ENCODE results near the gene WNT9B. TPM values are rescaled to one million over a fixed set of nuclear protein-coding genes. Genes with fewer than 3 reads are reported as not detected.
A peak's percentile ranks its signal among the peaks of the same experiment; 100 is the strongest.

WNT9B gene
- total and polyA plus RNA-seq, 2 of the 13 experiments (the other 11 are each of a cell fraction or from before 2014, with no cell fraction given), result not detected

- no peak for TF ChIP-seq ZNF256 (CRISPR knock-in tag; conservative IDR thresholded peaks at IDR 0.05)
- TF ChIP-seq BATF2 (CRISPR knock-in tag; IDR thresholded peaks at IDR 0.05), result no peak
- TF ChIP-seq KDM5B (CRISPR knock-in tag; IDR thresholded peaks at IDR 0.05; ENCODE audit: borderline replicate concordance), result 0 out of 2 replicates have a peak, but pooled peaks have one; percentile 1
- no peak for TF ChIP-seq JARID2 (CRISPR knock-in tag; IDR thresholded peaks at IDR 0.05; ENCODE audit: insufficient replicate concordance)
- no peak for TF ChIP-seq ETV5 (CRISPR knock-in tag; IDR thresholded peaks at IDR 0.05; ENCODE audit: borderline replicate concordance)
- no peak for TF ChIP-seq MATR3 (CRISPR knock-in tag; IDR thresholded peaks at IDR 0.05)
- no peak for TF ChIP-seq PLRG1 (conservative IDR thresholded peaks at IDR 0.05)
- TF ChIP-seq DRAP1 (CRISPR knock-in tag; IDR thresholded peaks at IDR 0.05), result peak; percentile 51
- TF ChIP-seq ZHX1 (CRISPR knock-in tag; IDR thresholded peaks at IDR 0.05; ENCODE audit: low read depth), result no peak
- no peak for TF ChIP-seq ZNF10 (CRISPR knock-in tag; IDR thresholded peaks at IDR 0.05; ENCODE audit: borderline replicate concordance, low read depth)
- no peak for TF ChIP-seq ZMAT5 (CRISPR knock-in tag; IDR thresholded peaks at IDR 0.05; ENCODE audit: borderline replicate concordance, low read depth)
- no peak for TF ChIP-seq HNRNPH1 (optimal IDR thresholded peaks at IDR 0.05; ENCODE audit: low read depth, low read length)
- no peak for TF ChIP-seq ARID2 (CRISPR knock-in tag; IDR thresholded peaks at IDR 0.05; ENCODE audit: borderline replicate concordance)
- 0 out of 2 replicates have a peak, but pooled peaks have one; percentile 12 for TF ChIP-seq TFDP2 (CRISPR knock-in tag; IDR thresholded peaks at IDR 0.05)
- no peak for TF ChIP-seq RELA (CRISPR knock-in tag; IDR thresholded peaks at IDR 0.05)
- peak; percentile 55; the same call in 1 of the 2 replicates for TF ChIP-seq MAZ (IDR thresholded peaks at IDR 0.05; ENCODE audit: borderline replicate concordance, low read depth, low read length)
- peak; percentile 70; the same call in 1 of the 2 replicates for TF ChIP-seq MAZ (CRISPR knock-in tag; IDR thresholded peaks at IDR 0.05; ENCODE audit: low read depth)
- TF ChIP-seq TARDBP (CRISPR knock-in tag; IDR thresholded peaks at IDR 0.05), result no peak
- TF ChIP-seq HOXA7 (CRISPR knock-in tag; IDR thresholded peaks at IDR 0.05), result no peak
- TF ChIP-seq HNF4G (IDR thresholded peaks at IDR 0.05; ENCODE audit: borderline replicate concordance, low read depth, low read length), result peak; percentile 55; the same call in 1 of the 2 replicates
- no peak for TF ChIP-seq HNF4G (CRISPR knock-in tag; IDR thresholded peaks at IDR 0.05; ENCODE audit: borderline replicate concordance, low read depth)
- TF ChIP-seq SMARCE1 (IDR thresholded peaks at IDR 0.05; ENCODE audit: borderline replicate concordance), result no peak
- peak; percentile 41; the same call in 1 of the 2 replicates for TF ChIP-seq SAP130 (CRISPR knock-in tag; IDR thresholded peaks at IDR 0.05; ENCODE audit: low read depth)
- no peak for TF ChIP-seq MIER3 (CRISPR knock-in tag; IDR thresholded peaks at IDR 0.05; ENCODE audit: borderline replicate concordance)
- TF ChIP-seq ZNF775 (CRISPR knock-in tag; IDR thresholded peaks at IDR 0.05; ENCODE audit: borderline replicate concordance), result no peak
Observed at GRCh38 chr17:46851029-46851741, at the start of gene WNT9B (continued).
